GM12864 (cell line): ENCODE data around the gene FSTL4.

Source experiments
- DNase-seq: peaks from one replicate; pipeline ENCODE4 v3.0.0-alpha.2; 2011; ENCODE audit warnings: low read depth
- H3K4me3 ChIP-seq: 2 replicates; pipeline ENCODE4 v1.5.1; 2011; ENCODE audit warnings: mild to moderate bottlenecking, low read depth, low read length, control low read depth
- TF ChIP-seq, protein P1 (sequence below): IDR thresholded peaks from 2 replicates; pipeline ENCODE4 v1.5.1; 2011; ENCODE audit warnings: low read depth, mild to moderate bottlenecking, moderate library complexity, low read length, control low read depth, inconsistent platforms; ENCODE audit errors: missing control alignments

FSTL4 gene

GRCh38 chr5:133358271-133358670 is 254.1 kb downstream of the FSTL4 start:
- DNase-seq, result no peak
- TF ChIP-seq, protein P1, sequence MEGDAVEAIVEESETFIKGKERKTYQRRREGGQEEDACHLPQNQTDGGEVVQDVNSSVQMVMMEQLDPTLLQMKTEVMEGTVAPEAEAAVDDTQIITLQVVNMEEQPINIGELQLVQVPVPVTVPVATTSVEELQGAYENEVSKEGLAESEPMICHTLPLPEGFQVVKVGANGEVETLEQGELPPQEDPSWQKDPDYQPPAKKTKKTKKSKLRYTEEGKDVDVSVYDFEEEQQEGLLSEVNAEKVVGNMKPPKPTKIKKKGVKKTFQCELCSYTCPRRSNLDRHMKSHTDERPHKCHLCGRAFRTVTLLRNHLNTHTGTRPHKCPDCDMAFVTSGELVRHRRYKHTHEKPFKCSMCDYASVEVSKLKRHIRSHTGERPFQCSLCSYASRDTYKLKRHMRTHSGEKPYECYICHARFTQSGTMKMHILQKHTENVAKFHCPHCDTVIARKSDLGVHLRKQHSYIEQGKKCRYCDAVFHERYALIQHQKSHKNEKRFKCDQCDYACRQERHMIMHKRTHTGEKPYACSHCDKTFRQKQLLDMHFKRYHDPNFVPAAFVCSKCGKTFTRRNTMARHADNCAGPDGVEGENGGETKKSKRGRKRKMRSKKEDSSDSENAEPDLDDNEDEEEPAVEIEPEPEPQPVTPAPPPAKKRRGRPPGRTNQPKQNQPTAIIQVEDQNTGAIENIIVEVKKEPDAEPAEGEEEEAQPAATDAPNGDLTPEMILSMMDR, result no peak

DNA sequence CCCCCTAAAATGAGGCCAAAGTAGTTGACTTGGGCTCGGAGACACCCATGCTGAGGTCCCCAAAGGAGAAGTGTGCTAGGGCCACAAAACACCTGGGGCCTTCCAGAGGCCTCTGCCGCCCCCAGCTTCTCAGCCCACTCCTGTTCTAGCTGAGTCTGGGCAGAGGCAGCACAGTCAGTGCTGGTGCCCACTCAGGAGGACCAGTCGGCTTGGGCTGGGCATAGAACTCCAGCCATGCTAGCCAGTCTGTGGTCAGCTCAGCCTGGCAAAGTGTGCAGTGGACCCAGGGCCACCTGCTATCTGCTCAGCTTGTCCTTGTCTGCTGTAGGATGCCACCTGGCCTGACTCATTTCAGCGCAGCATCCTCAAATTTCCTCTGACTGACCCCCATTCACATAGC is 254.6 kb downstream of the FSTL4 start:
- TF ChIP-seq, protein P1, result no peak
- no peak for DNase-seq
- H3K4me3 ChIP-seq, result no peak overlapping the region

More at GRCh38 chr5:133358271-133358670, 254.1 kb downstream of the FSTL4 start:
- no peak overlapping the region for H3K4me3 ChIP-seq

DNA sequence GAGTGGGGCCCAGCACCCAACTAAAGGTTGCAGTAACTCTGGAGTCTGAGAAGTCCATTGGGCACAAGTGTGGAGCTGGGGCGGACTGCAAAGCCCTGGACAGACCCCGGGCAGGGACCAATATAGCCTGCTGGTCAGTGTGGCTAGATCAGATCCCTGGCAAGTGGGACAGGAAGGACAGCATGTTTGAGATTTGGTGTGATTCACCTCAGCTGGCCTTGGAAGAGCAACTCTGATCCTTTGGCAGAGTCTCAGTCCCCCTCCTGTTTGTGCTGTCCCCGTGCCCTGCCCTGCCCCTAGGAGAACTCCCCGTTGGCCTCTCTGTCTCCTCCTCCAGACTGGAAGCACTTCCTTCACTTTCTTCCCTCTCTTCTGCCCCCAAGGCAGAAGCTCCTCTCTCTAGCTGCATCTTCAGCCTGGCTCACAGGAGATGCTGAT is 255.3 kb downstream of the FSTL4 start:
- TF ChIP-seq, protein P1, result no peak
- DNase-seq, result no peak
- no peak overlapping the region for H3K4me3 ChIP-seq

DNA sequence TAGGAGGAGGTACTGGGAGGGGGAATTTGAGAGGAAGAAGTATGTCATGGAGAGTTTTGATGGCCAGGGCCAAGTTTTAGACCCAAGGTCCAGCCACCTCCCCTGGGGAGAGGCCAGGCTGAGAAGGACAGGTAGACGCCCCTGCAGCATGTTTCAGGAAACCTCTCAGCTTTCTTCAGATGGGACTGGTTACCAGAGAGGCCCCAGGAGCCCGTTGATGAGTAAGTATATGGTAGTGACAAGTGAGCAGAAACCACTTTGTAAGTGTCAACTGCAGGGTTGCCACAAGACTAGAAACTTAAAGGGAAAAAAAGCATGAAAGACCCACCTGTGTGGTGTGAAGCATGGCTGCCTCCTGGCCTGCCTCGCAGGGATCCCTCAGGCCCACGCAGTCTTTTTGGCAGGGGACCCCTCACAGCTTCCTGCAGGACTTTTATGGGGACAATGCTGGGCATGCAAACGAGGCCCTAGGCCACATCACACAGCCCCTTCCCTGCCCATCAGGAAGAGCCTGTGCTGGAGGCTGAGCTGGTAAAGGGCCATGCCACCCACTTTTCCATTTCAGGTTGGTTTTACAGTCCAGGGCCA is 255.9 kb downstream of the FSTL4 start:
- TF ChIP-seq, protein P1, result no peak
- DNase-seq, result no peak
- H3K4me3 ChIP-seq, result no peak overlapping the region

DNA sequence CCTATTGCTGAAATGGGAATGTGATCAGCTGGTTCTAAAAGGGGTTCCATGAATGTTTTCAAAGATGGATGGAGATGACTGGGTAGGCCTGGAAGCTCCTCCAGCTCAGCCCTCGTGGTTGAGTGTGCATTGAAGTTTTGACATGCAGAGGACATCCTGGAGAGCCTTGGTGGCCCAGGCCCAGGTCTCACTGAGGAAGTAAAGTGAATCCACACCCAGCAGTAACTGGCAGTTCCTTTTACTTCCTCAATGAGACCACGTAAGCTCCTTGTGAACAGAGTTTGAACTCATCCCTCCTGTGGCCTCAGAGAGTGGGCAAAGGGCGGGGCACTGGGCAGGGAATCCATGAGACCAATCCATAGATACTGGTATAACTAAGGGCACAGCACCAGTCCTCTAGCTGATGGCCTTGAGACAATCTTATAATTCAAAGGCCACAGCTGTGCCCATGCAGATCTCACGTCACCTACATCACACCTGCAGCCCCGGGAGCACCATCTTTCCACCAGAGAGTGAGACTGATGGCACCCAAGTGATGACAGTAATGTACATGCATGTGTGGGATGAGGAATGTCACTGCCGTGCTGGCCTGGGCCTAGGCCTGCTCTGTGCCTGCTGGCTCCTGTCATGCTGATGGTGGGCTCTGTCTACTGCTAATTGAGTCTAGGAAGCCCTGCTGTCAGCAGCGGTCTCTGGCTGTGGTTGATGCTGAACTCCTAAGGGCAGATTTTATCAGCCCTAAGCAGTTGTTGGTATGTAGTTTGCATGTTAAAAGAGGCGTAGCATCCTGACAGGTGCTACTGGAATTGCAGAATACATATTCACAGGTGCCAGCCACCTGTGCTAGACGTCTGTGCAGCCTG is 257.8 kb downstream of the FSTL4 start:
- TF ChIP-seq, protein P1, result no peak
- DNase-seq, result no peak

GRCh38 chr5:133353741-133354140 is 258.6 kb downstream of the FSTL4 start:
- DNase-seq, result no peak
- no peak overlapping the region for H3K4me3 ChIP-seq
- TF ChIP-seq, protein P1, result no peak

More for the DNA sequence above, 257.8 kb downstream of the FSTL4 start:
- no peak overlapping the region for H3K4me3 ChIP-seq
